GM18499 (cell line): Measurements from ENCODE around the gene RBM23.

Experiments
- ATAC-seq: cut with Tn5 transposase; IDR thresholded peaks from one replicate; pipeline ENCODE4 v1.9.1; 2021; ENCODE audit warnings: moderate number of reproducible peaks; ENCODE audit not compliant: insufficient read depth, unreplicated experiment

The RBM23 gene

DNA sequence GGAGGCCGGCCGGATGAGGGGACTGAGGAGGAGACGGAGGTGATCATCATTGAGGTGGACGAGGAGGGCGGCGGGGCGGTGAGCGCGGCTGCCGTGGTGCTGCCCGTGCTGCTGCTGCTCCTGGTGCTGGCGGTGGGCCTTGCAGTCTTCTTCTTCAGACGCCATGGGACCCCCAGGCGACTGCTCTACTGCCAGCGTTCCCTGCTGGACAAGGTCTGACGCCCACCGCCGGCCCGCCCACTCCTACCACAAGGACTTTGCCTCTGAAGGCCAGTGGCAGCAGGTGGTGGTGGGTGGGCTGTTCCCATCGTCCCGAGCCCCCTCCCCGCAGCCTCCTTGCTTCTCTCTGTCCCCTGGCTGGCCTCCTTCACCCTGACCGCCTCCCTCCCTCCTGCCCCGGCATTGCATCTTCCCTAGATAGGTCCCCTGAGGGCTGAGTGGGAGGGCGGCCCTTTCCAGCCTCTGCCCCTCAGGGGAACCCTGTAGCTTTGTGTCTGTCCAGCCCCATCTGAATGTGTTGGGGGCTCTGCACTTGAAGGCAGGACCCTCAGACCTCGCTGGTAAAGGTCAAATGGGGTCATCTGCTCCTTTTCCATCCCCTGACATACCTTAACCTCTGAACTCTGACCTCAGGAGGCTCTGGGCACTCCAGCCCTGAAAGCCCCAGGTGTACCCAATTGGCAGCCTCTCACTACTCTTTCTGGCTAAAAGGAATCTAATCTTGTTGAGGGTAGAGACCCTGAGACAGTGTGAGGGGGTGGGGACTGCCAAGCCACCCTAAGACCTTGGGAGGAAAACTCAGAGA, 72.9 kb downstream of the RBM23 start:
- ATAC-seq, result no peak

DNA sequence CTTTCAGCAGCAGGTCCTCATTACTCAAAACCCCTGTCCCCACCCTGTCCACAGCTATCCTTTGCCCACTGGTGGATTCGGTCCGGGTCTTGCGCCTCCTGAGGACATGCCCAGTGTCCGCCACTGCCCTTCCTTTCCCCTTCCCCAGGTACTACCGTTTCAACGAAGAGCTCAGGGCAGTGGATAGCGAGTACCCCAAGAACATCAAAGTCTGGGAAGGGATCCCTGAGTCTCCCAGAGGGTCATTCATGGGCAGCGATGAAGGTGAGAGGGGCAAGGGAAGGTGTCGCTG, 73.9 kb downstream of the RBM23 start:
- no peak for ATAC-seq

DNA sequence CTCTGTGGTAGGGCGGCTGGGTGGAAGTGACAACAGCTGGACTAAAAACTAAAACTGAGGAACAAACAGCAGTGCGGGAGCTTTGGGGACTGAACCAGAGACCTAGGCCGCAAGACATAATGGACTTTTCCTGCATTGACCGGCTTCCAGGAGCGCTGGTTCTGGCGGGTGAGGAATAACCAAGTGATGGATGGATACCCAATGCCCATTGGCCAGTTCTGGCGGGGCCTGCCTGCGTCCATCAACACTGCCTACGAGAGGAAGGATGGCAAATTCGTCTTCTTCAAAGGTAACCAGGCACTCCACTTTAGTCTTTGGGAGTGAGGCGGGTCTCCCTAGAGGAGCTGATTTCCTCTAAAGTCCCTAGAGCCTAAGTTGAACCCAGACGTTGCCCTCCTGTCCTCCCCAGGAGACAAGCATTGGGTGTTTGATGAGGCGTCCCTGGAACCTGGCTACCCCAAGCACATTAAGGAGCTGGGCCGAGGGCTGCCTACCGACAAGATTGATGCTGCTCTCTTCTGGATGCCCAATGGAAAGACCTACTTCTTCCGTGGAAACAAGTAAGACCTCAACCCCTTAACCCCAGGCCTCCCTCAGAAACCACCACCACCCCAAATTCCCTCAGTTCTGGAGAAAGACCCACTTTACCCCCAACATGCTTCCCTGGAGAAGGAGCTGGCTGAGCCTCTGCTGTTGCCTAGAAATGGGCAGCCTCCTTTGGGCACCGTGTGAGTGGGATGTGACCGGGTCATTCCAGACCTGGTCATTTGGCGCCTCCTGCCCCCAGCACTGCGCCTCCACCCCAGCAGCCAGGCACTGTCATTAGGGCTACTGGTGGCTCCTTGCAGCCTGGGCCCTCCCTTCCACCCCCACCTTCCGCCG, 74.5 kb downstream of the RBM23 start:
- ATAC-seq, result no peak
